Esophagus squamous epithelium (tissue), 5 donors: ENCODE measurements around the gene KLKB1. TPM values are rescaled to one million over a fixed set of nuclear protein-coding genes. Genes with fewer than 3 reads are reported as not detected.

Experiments used
- DNase-seq: peaks from one replicate; lab custom pipeline; 2025; lab: John Stamatoyannopoulos, UW
- H3K27ac ChIP-seq, 4 donors: fragments of 200-600 bp; sonication (generic); one replicate each; pipeline ENCODE4 v1.5.1; 2016 to 2019; ENCODE audit warnings: mild to moderate bottlenecking in 1 of 4
- H3K27me3 ChIP-seq, 4 donors: fragments of 200-600 bp; sonication (generic); 1 replicate in 3 of 4; 2 replicates in 1 of 4; pipeline versions ENCODE4 v1.5.1 to v1.6.0; 2017 to 2021; ENCODE audit warnings: antibody characterized with exemption in 1 of 4
- H3K36me3 ChIP-seq, 3 donors: fragments of 200-600 bp; sonication (generic); one replicate each; pipeline ENCODE4 v1.5.1; 2016 to 2019
- H3K4me1 ChIP-seq, 3 donors: fragments of 200-600 bp; sonication (generic); one replicate each; pipeline ENCODE4 v1.5.1; 2017 to 2019
- H3K4me3 ChIP-seq, 4 donors: fragments of 200-600 bp; sonication (generic); 1 replicate in 3 of 4; 2 replicates in 1 of 4; pipeline ENCODE4 v1.5.1; 2016 to 2019; ENCODE audit warnings: mild to moderate bottlenecking in 2 of 4, moderate library complexity in 1 of 4
- H3K9me3 ChIP-seq, 3 donors: fragments of 200-600 bp; sonication (generic); one replicate each; pipeline ENCODE4 v1.5.1; 2016 to 2019
- CTCF ChIP-seq, 6 experiments: fragments of 450-650 bp in 4 of 6; fragments of 200-600 bp in 2 of 6; sonication (generic) in 2 of 6; IDR thresholded peaks; one replicate each; pipeline ENCODE4 v1.5.1; 2016 to 2019; ENCODE audit warnings: antibody characterized with exemption in 6 of 6, mild to moderate bottlenecking in 4 of 6, moderate library complexity in 4 of 6
- POLR2A ChIP-seq, 4 donors: fragments of 450-650 bp; IDR thresholded peaks; one replicate each; pipeline ENCODE4 v1.6.1; 2017; ENCODE audit warnings: antibody characterized with exemption in 4 of 4, mild to moderate bottlenecking in 4 of 4, moderate library complexity in 3 of 4
- WGBS, 2 donors: methylation state at CpG; one replicate each; pipeline ENCODE4 v1.1.5; 2018; 5-methylcytosine and 5-hydroxymethylcytosine counted together
- intact Hi-C: fragments of 100-400 bp; cut with DNase I; formaldehyde crosslinking; loops from one replicate; pipeline ENCODE4 v1.15.0; 2022
- total RNA-seq, 4 donors: library from RNA; depleted of rRNA; stranded (reverse); fragments of >200 nt; gene quantifications; one replicate each; pipeline ENCODE4 v1.1.0, GENCODE V29; 2016
- donor health status: DM: yes; HTN: yes; CAD: no.

The KLKB1 gene
- total RNA-seq, 4 donors from 2014 or later = 0.57 to 2.0 TPM; not detected in 2

GRCh38 chr4:186300659-186301390, 73.5 kb downstream of the KLKB1 start:
- 76 to 79% methylated on average over 6 of the region's 6 CpGs for WGBS, 2 donors
- intact Hi-C loops = no loop called here
- no peaks in the 10 kb centered on the region for H3K4me1 ChIP-seq

GRCh38 chr4:186304216-186304615, 76.9 kb downstream of the KLKB1 start:
- Histone ChIP-seq H3K9me3 (no peaks in the 10 kb centered on the region), H3K27me3 (peaks cover 0 to 18% (median 1%) of the 10 kb centered on the region in 4 donors), H3K4me1 (no peaks in the 10 kb centered on the region), H3K4me3 (no peak overlapping the region), H3K36me3 (no peaks in the 10 kb centered on the region), H3K27ac (no peak overlapping the region)
- DNase-seq = no peak
- intact Hi-C loops = no loop called here
- TF ChIP-seq POLR2A (IDR thresholded peaks at IDR 0.05) (no peak), CTCF (IDR thresholded peaks at IDR 0.05) (no peak)
- WGBS, 2 donors = 72 to 83% methylated on average over 5 of the region's 5 CpGs

More at GRCh38 chr4:186300659-186301390, 73.5 kb downstream of the KLKB1 start:
- Histone ChIP-seq H3K36me3 (no peaks in the 10 kb centered on the region), H3K27ac (no peak overlapping the region), H3K27me3 (peaks cover 0 to 38% (median 1%) of the 10 kb centered on the region in 4 donors), H3K9me3 (no peaks in the 10 kb centered on the region), H3K4me3 (no peak overlapping the region)
- no peak for DNase-seq
- no peak for TF ChIP-seq CTCF (IDR thresholded peaks at IDR 0.05)
- no peak for TF ChIP-seq POLR2A (IDR thresholded peaks at IDR 0.05)

GRCh38 chr4:186304866-186305505, 77.7 kb downstream of the KLKB1 start:
- WGBS, 2 donors = 56 to 58% methylated on average over 13 of the region's 13 CpGs
- intact Hi-C loops = no loop called here

GRCh38 chr4:186307497-186307896, 80.2 kb downstream of the KLKB1 start:
- WGBS, 2 donors = 27 to 33% methylated on average over 4 of the region's 4 CpGs
- H3K4me3 ChIP-seq = no peak overlapping the region
- intact Hi-C loops = no loop called here
- no peak for TF ChIP-seq CTCF (IDR thresholded peaks at IDR 0.05)
- TF ChIP-seq POLR2A (IDR thresholded peaks at IDR 0.05) = no peak
- no peaks in the 10 kb centered on the region for H3K4me1 ChIP-seq
- no peaks in the 10 kb centered on the region for H3K36me3 ChIP-seq
- H3K27ac ChIP-seq = no peak overlapping the region
- no peaks in the 10 kb centered on the region for H3K9me3 ChIP-seq
- peaks cover 0 to 18% (median 1%) of the 10 kb centered on the region in 4 donors for H3K27me3 ChIP-seq
- DNase-seq = no peak

More at GRCh38 chr4:186304866-186305505, 77.7 kb downstream of the KLKB1 start:
- TF ChIP-seq POLR2A (IDR thresholded peaks at IDR 0.05) (no peak), CTCF (IDR thresholded peaks at IDR 0.05) (no peak)
- Histone ChIP-seq H3K4me3 (no peak overlapping the region), H3K27me3 (peaks cover 0 to 18% (median 1%) of the 10 kb centered on the region in 4 donors), H3K9me3 (no peaks in the 10 kb centered on the region), H3K36me3 (no peaks in the 10 kb centered on the region), H3K4me1 (no peaks in the 10 kb centered on the region), H3K27ac (no peak overlapping the region)
- no peak for DNase-seq

GRCh38 chr4:186307916-186308315, 80.6 kb downstream of the KLKB1 start:
- no peak for TF ChIP-seq CTCF (IDR thresholded peaks at IDR 0.05)
- TF ChIP-seq POLR2A (IDR thresholded peaks at IDR 0.05) = no peak
- DNase-seq = no peak
- Histone ChIP-seq H3K9me3 (no peaks in the 10 kb centered on the region), H3K27ac (no peak overlapping the region), H3K4me1 (no peaks in the 10 kb centered on the region), H3K4me3 (no peak overlapping the region), H3K36me3 (no peaks in the 10 kb centered on the region), H3K27me3 (peaks cover 0 to 18% (median 1%) of the 10 kb centered on the region in 4 donors)
- WGBS, 2 donors = 55 to 81% methylated on average over 3 of the region's 3 CpGs
- intact Hi-C loops = no loop called here
